Measurements from ENCODE around the gene KCTD16.

KCTD16 gene

DNA sequence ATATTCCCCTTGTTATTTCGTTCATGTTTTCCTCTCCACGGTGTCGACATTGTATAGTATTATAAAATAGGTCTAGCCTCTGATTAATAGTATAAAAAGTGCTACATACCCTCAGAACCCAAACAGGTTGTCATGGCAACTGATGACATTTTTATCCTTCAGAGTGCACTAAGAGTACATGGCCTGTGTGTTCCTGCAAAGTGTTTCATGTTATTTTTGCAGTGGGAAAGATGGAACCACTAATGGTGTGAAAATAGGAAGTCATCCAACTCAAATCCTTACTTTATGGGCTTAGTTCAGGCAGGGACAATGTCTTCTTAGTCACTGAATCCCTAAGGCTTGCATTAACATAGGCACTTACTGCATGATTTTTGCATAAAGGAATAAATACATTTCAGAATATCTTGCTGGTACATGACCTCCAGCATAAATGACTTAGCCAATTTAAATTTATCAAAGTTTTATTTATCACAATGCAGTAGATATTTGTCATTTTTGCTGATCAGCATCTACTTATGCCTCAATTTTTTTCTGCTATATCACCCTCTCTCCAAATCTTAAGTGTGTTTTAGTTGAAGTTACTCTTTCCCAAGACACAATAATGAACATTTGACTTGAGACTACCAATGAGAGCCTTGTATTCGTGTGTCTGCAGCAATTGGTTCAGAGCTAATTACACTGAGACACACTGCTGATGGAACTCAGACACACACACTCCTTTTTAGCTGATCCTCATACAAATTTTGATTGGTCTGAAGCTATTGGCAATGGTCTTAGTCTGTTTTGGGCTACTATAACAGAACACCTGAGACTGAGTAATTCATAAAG is 243.7 kb downstream of the KCTD16 start:
- no peak for FAIRE-seq

DNA sequence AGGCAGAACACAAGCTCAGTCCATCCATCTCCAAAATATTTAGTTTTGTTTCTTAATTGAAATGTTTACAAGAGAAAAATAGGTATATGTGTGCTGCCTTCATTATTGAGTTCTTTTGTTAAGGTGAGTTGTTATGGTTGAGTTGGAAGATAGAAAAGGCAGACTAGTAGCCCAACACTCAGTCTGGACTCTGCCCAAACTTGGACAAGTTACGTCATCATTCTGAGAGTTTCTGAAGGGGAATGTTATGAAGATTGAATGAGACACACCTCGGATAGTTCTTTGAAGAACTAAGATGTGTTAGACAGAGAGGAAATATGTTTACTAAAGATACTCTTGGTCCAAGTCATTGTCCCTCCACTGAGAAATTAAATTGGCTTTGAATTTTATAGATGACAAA is 245.5 kb downstream of the KCTD16 start:
- no peak for FAIRE-seq

DNA sequence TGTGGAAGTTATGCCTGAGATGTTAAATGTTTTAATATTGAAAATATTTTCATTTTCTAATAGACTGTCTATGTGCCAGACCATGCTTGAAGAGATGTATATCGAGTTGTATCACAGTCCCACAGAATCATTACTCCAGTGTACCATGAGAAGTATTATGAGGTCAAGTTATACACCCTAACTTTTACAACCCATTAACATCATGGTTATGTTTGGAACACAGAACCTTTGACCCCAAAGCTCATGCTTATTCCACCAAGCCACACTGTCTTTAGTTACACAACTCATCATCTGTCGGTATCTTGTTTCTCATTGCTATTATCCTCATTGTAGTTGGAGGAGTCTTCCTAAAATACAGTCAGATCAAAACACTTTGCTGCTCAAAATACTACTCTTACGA is 248.0 kb downstream of the KCTD16 start:
- no peak for FAIRE-seq

GRCh38 chr5:144421411-144421810 is 250.7 kb downstream of the KCTD16 start:
- FAIRE-seq: no peak

DNA sequence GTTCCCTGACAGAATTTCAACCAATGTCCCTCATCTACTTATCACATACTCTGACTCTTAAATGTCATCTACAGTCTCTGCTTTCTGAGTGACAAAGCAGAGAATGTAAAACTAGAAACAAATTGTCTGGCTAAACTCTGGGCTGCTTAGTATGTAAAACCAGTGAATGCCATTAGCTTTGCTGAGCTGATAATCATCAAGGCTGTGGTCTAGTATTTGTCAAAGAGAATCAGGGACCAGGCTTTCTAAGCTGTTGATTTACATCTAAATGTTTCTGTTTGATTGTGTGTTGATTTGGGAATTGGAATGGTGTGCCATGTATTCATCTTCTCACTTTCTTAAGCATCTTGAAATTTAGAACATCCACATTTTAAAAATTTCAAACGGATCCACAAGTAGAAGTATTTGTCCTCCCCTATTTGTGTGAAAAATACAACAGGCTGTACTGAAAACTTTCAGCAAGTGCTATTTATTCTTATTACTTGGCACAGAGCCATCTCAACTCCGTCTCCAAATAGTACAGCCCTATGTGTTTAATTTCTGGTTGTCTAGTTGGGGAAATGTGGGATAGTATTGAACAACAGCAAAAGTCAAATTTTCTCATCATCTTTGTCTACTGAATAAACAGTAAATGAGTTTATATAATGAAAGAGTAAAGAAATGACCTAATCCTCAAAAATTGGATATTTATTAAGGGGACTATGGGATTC is 251.5 kb downstream of the KCTD16 start:
- FAIRE-seq: no peak

DNA sequence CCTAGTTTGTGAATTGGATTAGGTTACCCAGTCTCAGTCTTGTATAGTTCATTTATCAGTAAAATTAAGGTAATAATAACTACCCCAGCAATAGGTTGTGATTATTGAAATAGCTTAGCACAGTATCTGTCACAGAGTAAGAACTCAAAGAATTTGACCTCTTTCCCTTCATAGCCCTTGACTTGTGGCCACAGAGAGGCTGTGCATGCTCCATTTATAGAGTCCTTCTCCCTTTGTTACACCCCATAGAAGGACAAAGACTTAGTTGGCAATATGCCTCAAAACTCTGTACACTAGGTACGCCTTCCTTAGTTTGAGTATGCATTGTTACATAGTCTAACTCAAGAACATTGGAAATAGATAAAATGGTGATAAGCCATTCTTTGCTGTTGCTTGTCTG is 257.2 kb downstream of the KCTD16 start:
- FAIRE-seq: no peak

GRCh38 chr5:144428326-144428725 is 257.7 kb downstream of the KCTD16 start:
- FAIRE-seq: no peak

GRCh38 chr5:144429405-144429804 is 258.7 kb downstream of the KCTD16 start:
- FAIRE-seq: no peak

DNA sequence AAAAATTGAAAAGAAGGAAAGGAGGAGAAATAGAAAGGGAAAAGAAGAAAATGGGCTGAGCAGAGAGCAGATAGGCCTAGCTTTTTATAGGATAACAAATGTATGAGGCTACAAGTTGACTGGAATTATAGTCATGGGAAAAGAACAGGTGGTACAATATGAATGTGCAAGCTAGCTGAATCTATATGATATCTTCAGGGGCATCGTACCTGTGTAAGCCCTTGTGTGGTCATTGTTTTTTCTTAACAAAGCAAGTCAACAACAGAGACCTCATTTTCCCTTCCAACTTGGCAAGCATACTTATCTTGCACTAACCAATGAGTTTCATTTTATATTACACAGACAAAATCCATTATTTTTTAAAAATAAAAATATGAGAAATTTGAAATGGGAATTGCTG is 259.2 kb downstream of the KCTD16 start:
- FAIRE-seq: no peak

DNA sequence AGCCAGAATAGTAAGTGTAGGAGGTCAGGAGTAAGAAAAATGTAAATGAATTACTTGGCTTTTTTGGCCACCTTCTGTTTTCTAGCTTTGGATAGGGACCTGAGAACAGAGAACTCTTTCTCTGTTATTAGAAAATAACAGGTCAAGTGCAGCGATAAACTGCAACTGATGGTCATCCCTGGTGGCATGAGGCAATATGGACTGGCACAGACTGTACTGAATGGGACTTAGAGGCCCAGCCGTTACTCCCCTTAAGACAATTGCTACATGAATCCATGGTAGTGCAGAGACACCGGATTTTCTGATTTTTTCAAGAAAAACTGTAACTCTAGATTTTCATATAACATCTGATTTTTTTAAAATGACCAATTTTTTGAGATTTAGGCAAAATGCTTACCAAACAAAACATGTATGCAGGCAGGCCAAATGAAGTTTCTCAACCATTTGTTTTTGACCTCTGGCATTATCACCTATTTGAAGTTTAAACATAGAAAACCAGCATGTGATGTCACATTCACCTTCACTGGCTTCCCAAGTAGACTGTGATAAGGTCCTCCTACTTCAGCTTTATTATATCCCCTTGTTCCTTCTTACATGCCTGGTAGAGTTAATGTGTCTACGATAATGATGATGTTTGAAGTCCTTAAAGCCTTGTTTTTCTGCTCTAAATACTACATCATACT is 262.6 kb downstream of the KCTD16 start:
- no peak for FAIRE-seq

GRCh38 chr5:144433893-144434292 is 263.2 kb downstream of the KCTD16 start:
- FAIRE-seq: no peak

DNA sequence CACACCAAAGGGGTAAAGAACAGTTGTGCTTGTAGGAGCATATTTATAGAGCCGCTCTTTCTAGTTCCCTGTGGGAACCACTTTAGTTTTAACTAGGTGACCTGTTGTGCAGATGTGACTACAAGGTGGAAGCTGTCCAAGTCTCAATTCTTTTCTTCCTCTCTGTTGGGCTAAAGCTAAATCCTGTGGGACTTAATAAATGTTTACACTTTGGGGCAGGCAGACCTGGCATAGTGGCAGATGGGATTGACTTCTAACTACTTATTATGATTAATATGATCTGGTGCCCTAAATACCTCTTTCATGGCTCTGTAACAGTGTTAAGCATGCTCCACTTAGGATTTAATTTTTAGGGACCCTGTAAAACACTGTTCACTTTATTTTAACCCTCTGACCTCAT is 265.3 kb downstream of the KCTD16 start:
- FAIRE-seq: no peak

- FAIRE-seq: no peak
Observed at GRCh38 chr5:144438237-144438636, 267.6 kb downstream of the KCTD16 start.

- FAIRE-seq: no peak
Observed at GRCh38 chr5:144448457-144448856, 277.8 kb downstream of the KCTD16 start.

DNA sequence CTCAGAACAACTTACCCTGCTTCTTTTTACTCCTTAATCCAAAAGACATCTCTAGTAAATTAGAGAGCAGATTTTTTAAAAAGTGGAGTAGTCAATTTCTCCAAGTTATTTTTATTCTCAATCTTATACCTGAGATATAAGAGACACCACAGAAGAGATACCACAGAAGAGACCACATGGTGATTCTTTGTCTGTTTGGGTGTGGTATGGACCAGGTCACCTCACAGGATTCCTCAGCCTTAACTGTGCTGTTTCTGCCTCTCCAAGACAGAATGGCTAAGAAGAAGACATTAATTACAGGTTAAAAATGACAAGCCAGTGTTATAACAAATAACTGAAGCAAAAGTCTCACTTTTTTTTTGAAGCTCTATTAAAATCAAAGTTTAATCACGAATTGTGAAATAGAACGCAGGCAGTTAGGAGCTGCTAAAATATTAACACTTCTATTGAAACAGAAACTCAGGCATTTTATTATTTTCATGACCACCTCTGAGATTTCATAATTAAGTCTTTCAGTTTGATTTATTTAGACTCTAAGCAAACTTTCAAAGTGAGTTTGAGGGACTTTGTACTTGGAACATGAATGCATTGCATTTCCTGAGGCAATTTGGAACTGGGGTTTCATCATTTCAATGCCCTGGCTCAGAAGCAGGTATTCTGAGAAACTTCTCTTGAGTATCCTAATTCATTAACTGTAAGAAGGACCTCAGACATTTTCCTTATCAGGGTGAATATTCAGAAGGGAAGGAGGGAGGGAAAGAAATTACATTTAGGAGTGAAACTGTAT is 280.7 kb downstream of the KCTD16 start:
- FAIRE-seq: no peak

GRCh38 chr5:144453753-144454152 is 283.1 kb downstream of the KCTD16 start:
- no peak for FAIRE-seq

- FAIRE-seq: no peak
Observed at GRCh38 chr5:144457160-144457559, 286.5 kb downstream of the KCTD16 start.

DNA sequence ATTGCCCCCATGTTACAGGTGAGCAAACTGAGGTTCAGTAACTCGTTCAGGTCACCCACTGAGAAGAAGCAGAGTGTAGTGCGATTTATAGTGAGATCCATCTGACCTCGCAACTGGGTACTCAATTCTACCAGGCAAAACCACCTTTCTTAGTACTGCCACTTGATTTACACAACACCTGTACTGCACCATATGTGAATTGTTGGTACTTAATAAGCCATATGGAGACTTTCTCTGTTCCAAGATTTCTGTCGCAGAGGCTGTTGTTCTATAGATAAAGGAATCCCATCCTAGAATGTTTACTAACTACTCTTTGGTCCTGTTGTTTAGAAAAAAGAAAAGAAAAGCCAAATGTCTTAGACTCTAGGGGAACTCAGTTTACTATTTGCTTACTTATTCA is 287.5 kb downstream of the KCTD16 start:
- FAIRE-seq: no peak

- no peak for FAIRE-seq
Observed at GRCh38 chr5:144460600-144460999, 289.9 kb downstream of the KCTD16 start.

GRCh38 chr5:144462577-144462976 is 291.9 kb downstream of the KCTD16 start:
- no peak for FAIRE-seq

DNA sequence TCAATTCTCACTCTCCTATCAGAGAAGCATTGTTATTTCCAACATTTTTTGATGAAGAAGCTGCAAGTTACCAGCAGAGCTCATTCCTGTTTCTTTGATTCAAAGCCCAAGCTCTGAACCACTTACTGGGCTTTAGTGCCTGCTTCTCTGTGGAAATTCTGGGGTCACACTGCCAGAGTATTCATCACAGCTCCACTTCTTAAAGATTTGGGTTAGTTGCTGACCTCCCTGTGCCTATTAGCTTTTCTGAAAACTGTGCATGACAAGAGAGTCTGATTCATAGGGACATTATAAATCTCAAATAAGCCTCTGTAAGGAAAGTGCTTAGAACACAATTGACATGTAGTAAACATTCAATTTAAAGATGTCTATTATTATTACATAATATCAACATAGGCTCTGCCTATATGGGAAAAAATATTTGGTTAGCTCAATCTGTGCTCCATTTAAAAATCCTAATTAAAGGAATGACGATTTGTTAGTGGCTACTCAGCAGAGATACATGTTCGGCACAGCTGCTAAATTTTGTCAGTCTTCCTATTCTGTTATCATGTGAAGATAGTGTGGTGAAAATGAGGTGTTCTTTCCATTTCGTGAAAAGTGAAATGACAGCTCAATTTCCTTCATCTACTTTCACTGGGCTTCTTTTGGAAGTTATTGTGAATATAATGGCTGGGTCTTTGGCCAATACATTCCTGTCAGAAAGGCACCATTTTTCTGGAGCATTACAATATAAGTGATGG is 293.0 kb downstream of the KCTD16 start:
- FAIRE-seq: no peak

GRCh38 chr5:144464306-144464705 is 293.6 kb downstream of the KCTD16 start:
- FAIRE-seq: no peak

Measured in islet of Langerhans (tissue), 1 donor.